Spleen (tissue), 13 donors: ENCODE data around the gene C1orf226. TPM values are rescaled to one million over a fixed set of nuclear protein-coding genes. Genes with fewer than 3 reads are reported as not detected.

Experiments used
- DNase-seq: peaks from one replicate; pipeline ENCODE4 v3.0.0-alpha.2; 2020
- H3K27ac ChIP-seq, 8 donors: fragments of 200-600 bp; sonication (generic) in 7 of 8; 1 replicate in 4 of 8; 2 replicates in 4 of 8; pipeline versions ENCODE4 v1.5.0 to v1.8.0; 2016 to 2021; ENCODE audit warnings: inconsistent platforms in 4 of 8, mild to moderate bottlenecking in 4 of 8, moderate library complexity in 1 of 8
- H3K27me3 ChIP-seq, 7 donors: fragments of 200-600 bp; sonication (generic) in 6 of 7; replicated peaks in 1 of 7; 1 replicate in 4 of 7; 2 replicates in 3 of 7; pipeline versions ENCODE4 v1.5.0 to v1.8.0; 2016 to 2021; ENCODE audit warnings: inconsistent platforms in 3 of 7, mild to moderate bottlenecking in 1 of 7
- H3K36me3 ChIP-seq, 6 donors: fragments of 200-600 bp; sonication (generic) in 5 of 6; 1 replicate in 4 of 6; 2 replicates in 2 of 6; pipeline versions ENCODE4 v1.5.0 to v1.8.0; 2016 to 2021; ENCODE audit warnings: inconsistent platforms in 2 of 6
- H3K4me1 ChIP-seq, 6 donors: fragments of 200-600 bp; sonication (generic) in 5 of 6; 1 replicate in 3 of 6; 2 replicates in 3 of 6; pipeline versions ENCODE4 v1.5.0 to v1.8.0; 2016 to 2021; ENCODE audit warnings: inconsistent platforms in 3 of 6
- H3K4me3 ChIP-seq, 8 donors: fragments of 200-600 bp; sonication (generic) in 7 of 8; 1 replicate in 4 of 8; 2 replicates in 4 of 8; pipeline versions ENCODE4 v1.5.0 to v1.8.0; 2016 to 2021; ENCODE audit warnings: inconsistent platforms in 4 of 8, mild to moderate bottlenecking in 4 of 8, moderate library complexity in 2 of 8
- H3K9me3 ChIP-seq, 8 donors: fragments of 200-600 bp; sonication (generic) in 7 of 8; 1 replicate in 4 of 8; 2 replicates in 4 of 8; pipeline versions ENCODE4 v1.5.0 to v1.8.0; 2016 to 2021; ENCODE audit warnings: inconsistent platforms in 4 of 8
- CTCF ChIP-seq, 11 experiments: fragments of 200-600 bp in 7 of 11; fragments of 450-650 bp in 4 of 11; sonication (generic) in 4 of 11; IDR thresholded peaks in 8 of 11; conservative IDR thresholded peaks in 3 of 11; 1 replicate in 7 of 11; 2 replicates in 4 of 11; pipeline versions ENCODE4 v1.4.0 to v1.8.0; 2016 to 2021; ENCODE audit warnings: antibody characterized with exemption in 11 of 11, inconsistent platforms in 4 of 11, mild to moderate bottlenecking in 1 of 11
- POLR2A ChIP-seq, 3 donors: fragments of 450-650 bp; IDR thresholded peaks; one replicate each; pipeline ENCODE4 v1.5.1; 2017; ENCODE audit warnings: antibody characterized with exemption in 3 of 3, mild to moderate bottlenecking in 1 of 3
- POLR2AphosphoS5 ChIP-seq, 3 donors: sonication (generic); formaldehyde crosslinking; IDR thresholded peaks; one replicate each; pipeline ENCODE4 v1.5.1; 2017; ENCODE audit warnings: antibody characterized with exemption in 3 of 3
- whole genome bisulfite sequencing, 5 donors: extraction: QIAGEN DNeasy Blood & Tissue Kit in 3 of 5; methylation state at CpG; one replicate each; pipeline versions ENCODE4 v1.1.5 to v1.1.7; 2013 to 2018; 5-methylcytosine and 5-hydroxymethylcytosine counted together
- intact Hi-C: fragments of 100-400 bp; cut with DNase I; formaldehyde crosslinking; loops from one replicate; pipeline ENCODE4 v1.15.0; 2023; ENCODE audit warnings: low total_unique reads
- long read RNA-seq, 2 donors: transcript quantifications; one replicate each; lab custom pipeline, GENCODE V29; 2026
- polyA plus RNA-seq, 3 donors: library from polyadenylated mRNA; stranded (reverse); fragments of 200-250 nt; gene quantifications; one replicate each; pipeline ENCODE4 v1.2.1, GENCODE V29; 2013
- total RNA-seq, 7 donors: library from RNA; depleted of rRNA in 3 of 7; stranded (reverse); fragments of >200 nt in 3 of 7; fragmentation: NEBNext Ultra II Directional in 4 of 7; extraction: Animal tissue kit (Norgen Biotek cat#: 25700) in 4 of 7; gene quantifications; one replicate each; pipeline versions ENCODE4 v1.1.0 to v1.2.1, GENCODE V29; 2016 to 2021
- donor health status: healthy with polysubstance abuse.
- donor health status: DM: no; HTN: no; CAD: no; lungs with moderate emphysema.
- donor health status: DM: no; HTN: no; CAD: no.
- donor health status: Bipolar disorder and iron deficiency.
- donor health status: healthy.
- donor health status: DM: no; HTN: no; CAD: no.
- donor health status: DM: yes; HTN: yes; CAD: no.

C1orf226 gene
- 1 to 10 TPM in 5 of 7 donors, under 1 TPM in 2; 0.55 to 2.4 (median 1.4) TPM for total RNA-seq
- polyA plus RNA-seq, result under 1 TPM; 0.09 to 0.48 (median 0.15) TPM
- long read RNA-seq, donor 1, result 0 reads
- long read RNA-seq, donor 2, partial matches to known transcripts, result 0 of 1 reads
- long read RNA-seq, donor 2, other reads (novel, unspliced or antisense), result 0 of 1 reads

GRCh38 chr1:162381383-162381782 lies at the start of gene C1orf226:
Gene C1orf226 (plus strand): TSS chr1:162381728. CDS start chr1:162381902, 174 bp downstream.
- Histone ChIP-seq H3K27ac (no peak within 1 kb of the TSS), H3K4me1 (no peaks in the 10 kb centered on the region), H3K36me3 (peaks cover 0 to 7% (median 0%) of the 10 kb centered on the region in 6 donors), H3K4me3 (no peak within 1 kb of the TSS), H3K27me3 (no peaks in the 10 kb centered on the region), H3K9me3 (no peaks in the 10 kb centered on the region)
- WGBS, 5 donors, result 82 to 90% (median 89%) methylated on average over 3 of the region's 3 CpGs
- DNase-seq, result no peak
- TF ChIP-seq CTCF (IDR thresholded peaks at IDR 0.05 in 8 of 11, conservative IDR thresholded peaks at IDR 0.05 in 3 of 11), result no peak
- TF ChIP-seq POLR2AphosphoS5 (IDR thresholded peaks at IDR 0.05), result no peak
- no peak for TF ChIP-seq POLR2A (IDR thresholded peaks at IDR 0.05)
- intact Hi-C loops, result no loop called here

- H3K27ac ChIP-seq, result no peak overlapping the region
- DNase-seq, result no peak
- intact Hi-C loops, result no loop called here
- no peak for TF ChIP-seq POLR2AphosphoS5 (IDR thresholded peaks at IDR 0.05)
- no peak for TF ChIP-seq CTCF (IDR thresholded peaks at IDR 0.05 in 8 of 11, conservative IDR thresholded peaks at IDR 0.05 in 3 of 11)
- TF ChIP-seq POLR2A (IDR thresholded peaks at IDR 0.05), result no peak
- no peaks in the 10 kb centered on the region for H3K36me3 ChIP-seq
- H3K4me3 ChIP-seq, result no peak overlapping the region
- no peaks in the 10 kb centered on the region for H3K4me1 ChIP-seq
- peaks cover 0 to 4% (median 0%) of the 10 kb centered on the region in 7 donors for H3K27me3 ChIP-seq
- H3K9me3 ChIP-seq, result no peaks in the 10 kb centered on the region
Observed at GRCh38 chr1:162333991-162334390, 47.5 kb upstream of the C1orf226 start.

- 63 to 82% (median 66%) methylated on average over 5 of the region's 5 CpGs for WGBS, 5 donors
- TF ChIP-seq CTCF (IDR thresholded peaks at IDR 0.05 in 8 of 11, conservative IDR thresholded peaks at IDR 0.05 in 3 of 11), result no peak
- TF ChIP-seq POLR2A (IDR thresholded peaks at IDR 0.05), result no peak
- no peak for TF ChIP-seq POLR2AphosphoS5 (IDR thresholded peaks at IDR 0.05)
- Histone ChIP-seq H3K4me1 (no peaks in the 10 kb centered on the region), H3K4me3 (no peak overlapping the region), H3K27ac (no peak overlapping the region), H3K9me3 (no peaks in the 10 kb centered on the region), H3K27me3 (peaks cover 0 to 4% (median 0%) of the 10 kb centered on the region in 7 donors), H3K36me3 (no peaks in the 10 kb centered on the region)
- intact Hi-C loops, result no loop called here
- no peak for DNase-seq
Observed at GRCh38 chr1:162335126-162335525, 46.4 kb upstream of the C1orf226 start.

GRCh38 chr1:162336621-162337285 lies 44.8 kb upstream of the C1orf226 start:
- Histone ChIP-seq H3K9me3 (no peaks in the 10 kb centered on the region), H3K36me3 (no peaks in the 10 kb centered on the region), H3K27ac (no peak overlapping the region), H3K4me1 (no peaks in the 10 kb centered on the region), H3K27me3 (peaks cover 0 to 9% (median 0%) of the 10 kb centered on the region in 7 donors), H3K4me3 (no peak overlapping the region)
- WGBS, 5 donors, result 69 to 88% (median 71%) methylated on average over 7 of the region's 7 CpGs
- TF ChIP-seq POLR2A (IDR thresholded peaks at IDR 0.05) (no peak), CTCF (IDR thresholded peaks at IDR 0.05 in 8 of 11, conservative IDR thresholded peaks at IDR 0.05 in 3 of 11) (no peak), POLR2AphosphoS5 (IDR thresholded peaks at IDR 0.05) (no peak)
- intact Hi-C loops, result no loop called here
- no peak for DNase-seq
